CD4-positive, alpha-beta T cell (primary cell): ENCODE measurements around the gene SIDT1. TPM values are rescaled to one million over a fixed set of nuclear protein-coding genes. Genes with fewer than 3 reads are reported as not detected.

Experiments
- ATAC-seq: fragments of 200-7000 bp; cut with Tn5 transposase; one replicate; pipeline ENCODE4 v1.10.0; 2022; ENCODE audit warnings: mild to moderate bottlenecking; ENCODE audit not compliant: poor library complexity
- CTCF ChIA-PET: fragments of 350-600 bp; sonication (Branson Sonifier 250); formaldehyde crosslinking; loops from one replicate; lab custom pipeline; 2021; ENCODE audit warnings: antibody characterized with exemption, inconsistent platforms; lab: Charles Lee
- POLR2A ChIA-PET: fragments of 350-600 bp; sonication (Branson Sonifier 250); formaldehyde crosslinking; loops from one replicate; lab custom pipeline; 2021; ENCODE audit warnings: antibody characterized with exemption, inconsistent platforms; lab: Charles Lee
- DNase-seq, 14 experiments: peaks; one replicate each; pipeline ENCODE4 v3.0.0-alpha.2; 2013 to 2020; ENCODE audit warnings: mixed read lengths in 2 of 14
- H3K27ac ChIP-seq, 2 donors: one replicate each; pipeline versions ENCODE4 v1.5.1 to v1.7.0; 2013; ENCODE audit warnings: low read length in 2 of 2, low read depth in 1 of 2, mild to moderate bottlenecking in 1 of 2
- H3K27me3 ChIP-seq, 2 experiments: 1 replicate in 1 of 2; 2 replicates in 1 of 2; pipeline versions ENCODE4 v1.6.1 to v1.7.0; 2013; ENCODE audit warnings: low read length in 2 of 2, control low read depth in 1 of 2, mild to moderate bottlenecking in 1 of 2, moderate library complexity in 1 of 2; ENCODE audit not compliant: insufficient read depth in 2 of 2, control insufficient read depth in 1 of 2
- H3K36me3 ChIP-seq: one replicate; pipeline ENCODE4 v1.6.1; 2013; ENCODE audit warnings: low read length, control low read depth; ENCODE audit not compliant: insufficient read depth
- H3K4me1 ChIP-seq: one replicate; pipeline ENCODE4 v1.6.1; 2013; ENCODE audit warnings: low read length, control low read depth; ENCODE audit not compliant: insufficient read depth
- H3K4me3 ChIP-seq: one replicate; pipeline ENCODE4 v1.5.1; 2013; ENCODE audit warnings: mild to moderate bottlenecking, low read length, moderate library complexity
- H3K9me3 ChIP-seq, 2 experiments: 1 replicate in 1 of 2; 2 replicates in 1 of 2; pipeline versions ENCODE4 v1.6.1 to v1.7.0; 2013; ENCODE audit warnings: low read length in 2 of 2, mild to moderate bottlenecking in 2 of 2, control low read depth in 1 of 2, moderate library complexity in 1 of 2; ENCODE audit not compliant: control insufficient read depth in 1 of 2, insufficient read depth in 1 of 2
- H3K27ac Mint-ChIP-seq: one replicate; pipeline ENCODE4 v1.8.0; 2020; ENCODE audit warnings: mixed read lengths
- H3K27me3 Mint-ChIP-seq: one replicate; pipeline ENCODE4 v1.8.0; 2021; ENCODE audit warnings: mixed read lengths
- H3K36me3 Mint-ChIP-seq: one replicate; pipeline ENCODE4 v1.8.0; 2021; ENCODE audit warnings: low read depth, mixed read lengths
- H3K4me1 Mint-ChIP-seq: one replicate; pipeline ENCODE4 v1.8.0; 2021; ENCODE audit warnings: low read depth, mixed read lengths
- H3K4me3 Mint-ChIP-seq: one replicate; pipeline ENCODE4 v1.8.0; 2020; ENCODE audit warnings: mild to moderate bottlenecking, mixed read lengths
- H3K9me3 Mint-ChIP-seq: one replicate; pipeline ENCODE4 v1.8.0; 2020; ENCODE audit warnings: mixed read lengths
- intact Hi-C, 2 experiments: fragments of 100-400 bp; cut with DNase I in 1 of 2; cut with micrococcal nuclease in 1 of 2; formaldehyde crosslinking; loops; one replicate each; pipeline versions ENCODE4 v1.15.1 to v1.9.0; 2023 to 2025; cut with DNase I, micrococcal nuclease
- total RNA-seq, 174 experiments: library from RNA in 2 of 174; stranded (reverse) in 2 of 174; gene quantifications; one replicate each; pipeline ENCODE4 v1.2.3 and lab custom pipeline; 2021 to 2026
- TF ChIP-seq, protein P1 (sequence below): fragments of 200-600 bp; IDR thresholded peaks from one replicate; pipeline ENCODE4 v1.8.0; 2022; ENCODE audit warnings: antibody characterized with exemption, mild to moderate bottlenecking

The SIDT1 gene
- total RNA-seq, 2 experiments from 2014 or later = 28.8 to 37.3 TPM

DNA sequence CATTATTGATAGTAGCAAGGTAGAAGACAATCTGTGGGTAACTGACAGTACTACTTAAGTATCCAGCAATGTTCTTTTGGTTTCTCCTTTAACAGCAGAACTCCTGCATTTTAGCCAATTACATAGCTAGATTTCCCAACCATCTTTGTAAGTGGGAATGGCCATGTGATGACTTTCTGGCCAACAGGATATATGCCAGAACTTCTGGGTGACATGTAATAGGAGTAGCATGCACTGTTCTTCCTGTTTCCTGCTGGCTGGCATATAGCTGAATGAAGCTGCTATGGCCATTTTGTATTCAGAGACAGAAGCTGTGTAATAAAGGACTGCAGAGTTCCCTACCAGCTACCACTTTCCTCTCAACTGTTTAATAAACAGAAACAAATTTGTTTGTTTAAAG is 35.4 kb upstream of the SIDT1 start:
- no peaks in the 10 kb centered on the region for H3K9me3 ChIP-seq
- no peak overlapping the region for H3K4me3 Mint-ChIP-seq
- CTCF ChIA-PET = interaction anchor here (1.1 to 2.6 kb wide), 2 partner anchors 52 to 80 kb away, joined by 4 to 12 read pairs; no protein-coding TSS in a partner anchor
- no peaks in the 10 kb centered on the region for H3K27me3 ChIP-seq
- no peak overlapping the region for H3K4me3 ChIP-seq
- intact Hi-C loops = loop anchor here in 1 of 2 experiments (2.0 to 10.0 kb wide), 3 partner anchors 56 to 448 kb away; partner anchors contain the start of gene ZDHHC23
- peaks cover 19% of the 10 kb centered on the region for H3K36me3 ChIP-seq
- H3K27ac ChIP-seq = no peak overlapping the region
- no peaks in the 10 kb centered on the region for H3K27me3 Mint-ChIP-seq
- TF ChIP-seq, protein P1, sequence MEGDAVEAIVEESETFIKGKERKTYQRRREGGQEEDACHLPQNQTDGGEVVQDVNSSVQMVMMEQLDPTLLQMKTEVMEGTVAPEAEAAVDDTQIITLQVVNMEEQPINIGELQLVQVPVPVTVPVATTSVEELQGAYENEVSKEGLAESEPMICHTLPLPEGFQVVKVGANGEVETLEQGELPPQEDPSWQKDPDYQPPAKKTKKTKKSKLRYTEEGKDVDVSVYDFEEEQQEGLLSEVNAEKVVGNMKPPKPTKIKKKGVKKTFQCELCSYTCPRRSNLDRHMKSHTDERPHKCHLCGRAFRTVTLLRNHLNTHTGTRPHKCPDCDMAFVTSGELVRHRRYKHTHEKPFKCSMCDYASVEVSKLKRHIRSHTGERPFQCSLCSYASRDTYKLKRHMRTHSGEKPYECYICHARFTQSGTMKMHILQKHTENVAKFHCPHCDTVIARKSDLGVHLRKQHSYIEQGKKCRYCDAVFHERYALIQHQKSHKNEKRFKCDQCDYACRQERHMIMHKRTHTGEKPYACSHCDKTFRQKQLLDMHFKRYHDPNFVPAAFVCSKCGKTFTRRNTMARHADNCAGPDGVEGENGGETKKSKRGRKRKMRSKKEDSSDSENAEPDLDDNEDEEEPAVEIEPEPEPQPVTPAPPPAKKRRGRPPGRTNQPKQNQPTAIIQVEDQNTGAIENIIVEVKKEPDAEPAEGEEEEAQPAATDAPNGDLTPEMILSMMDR = no peak
- no peak overlapping the region for H3K27ac Mint-ChIP-seq
- H3K36me3 Mint-ChIP-seq = peaks cover 59% of the 10 kb centered on the region
- H3K4me1 ChIP-seq = no peaks in the 10 kb centered on the region
- peaks cover 4% of the 10 kb centered on the region for H3K4me1 Mint-ChIP-seq
- DNase-seq = no peak
- no peak for ATAC-seq
- POLR2A ChIA-PET = interaction anchor here (0.6 to 3.6 kb wide), 3 partner anchors 18 to 64 kb away, joined by 3 to 26 read pairs (median 5); partner anchors contain the start of gene SPICE1
- H3K9me3 Mint-ChIP-seq = no peaks in the 10 kb centered on the region

DNA sequence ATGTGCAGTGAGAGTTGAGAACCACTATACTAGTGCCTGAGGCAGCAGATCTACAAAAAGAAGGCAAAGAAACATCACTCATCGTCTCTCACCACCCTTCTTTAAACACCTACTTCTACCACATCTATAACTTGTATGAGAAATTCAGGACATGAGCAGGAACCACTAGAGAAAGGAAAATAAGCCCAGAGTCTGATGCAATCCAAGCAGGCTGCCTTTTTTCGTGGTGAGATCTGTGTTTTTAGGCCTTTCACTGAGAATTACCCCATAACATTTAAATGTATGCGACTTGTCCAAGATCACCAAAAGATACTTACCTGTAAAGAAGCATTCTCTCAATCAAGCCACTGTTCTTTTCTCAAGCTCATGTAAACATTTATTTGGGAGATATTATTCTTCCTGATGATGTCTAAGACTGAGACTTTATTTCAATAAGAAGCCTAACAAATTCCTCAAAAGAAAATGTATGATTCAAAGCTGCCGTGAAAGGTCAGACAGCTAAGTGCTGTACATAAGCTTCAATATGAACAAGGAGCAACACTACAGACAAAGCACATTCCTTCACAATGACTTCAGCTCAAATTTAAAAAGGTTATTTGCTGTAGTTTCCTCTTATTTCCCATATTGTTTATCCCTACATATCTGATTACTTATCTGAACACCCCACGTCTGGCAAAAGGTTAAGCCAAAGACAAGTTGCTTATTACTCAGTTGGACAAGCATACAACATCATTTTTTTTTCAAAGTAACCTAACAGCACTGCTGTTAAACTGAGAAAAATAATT is 33.9 kb upstream of the SIDT1 start:
- DNase-seq (no peak), ATAC-seq (no peak)
- H3K36me3 ChIP-seq = peaks cover 20% of the 10 kb centered on the region
- Mint-ChIP-seq H3K27me3 (no peaks in the 10 kb centered on the region), H3K27ac (no peak overlapping the region), H3K4me3 (no peak overlapping the region), H3K4me1 (peaks cover 4% of the 10 kb centered on the region), H3K36me3 (peaks cover 62% of the 10 kb centered on the region), H3K9me3 (no peaks in the 10 kb centered on the region)
- no peaks in the 10 kb centered on the region for H3K4me1 ChIP-seq
- intact Hi-C loops = loop anchor here in 1 of 2 experiments (5.0 to 10.0 kb wide), 2 partner anchors 244 to 446 kb away; partner anchors contain the start of gene ZDHHC23
- no peaks in the 10 kb centered on the region for H3K9me3 ChIP-seq
- H3K27me3 ChIP-seq = no peaks in the 10 kb centered on the region
- H3K4me3 ChIP-seq = no peak overlapping the region
- ChIA-PET POLR2A (interaction anchor here (0.9 to 3.6 kb wide), 4 partner anchors 17 to 79 kb away, joined by 3 to 26 read pairs (median 4); partner anchors contain the start of gene SPICE1), CTCF (interaction anchor here (2.6 kb wide), 1 partner anchor 79 kb away, joined by 12 read pairs; no protein-coding TSS in a partner anchor)
- TF ChIP-seq, protein P1 = no peak
- H3K27ac ChIP-seq = no peak overlapping the region

DNA sequence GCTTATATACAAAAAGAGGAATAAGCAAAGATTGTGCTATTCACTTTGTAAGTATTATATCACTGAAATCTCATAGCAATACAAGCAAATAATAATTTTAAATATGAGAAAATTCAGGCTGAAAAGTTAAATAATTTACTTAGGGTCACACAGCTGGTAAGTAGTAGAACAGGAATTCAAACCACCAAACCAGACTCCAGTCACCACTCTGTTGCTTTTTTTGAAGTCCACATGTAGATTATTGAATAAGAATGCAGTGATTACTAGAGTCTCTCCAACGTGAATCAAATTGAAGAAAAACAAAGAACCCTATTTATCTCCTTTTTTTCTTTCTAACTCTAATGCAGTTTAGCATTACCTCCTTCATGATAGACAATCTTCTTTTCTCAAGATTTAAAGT is 33.3 kb upstream of the SIDT1 start:
- Mint-ChIP-seq H3K27ac (no peak overlapping the region), H3K4me3 (no peak overlapping the region), H3K27me3 (no peaks in the 10 kb centered on the region), H3K36me3 (peaks cover 62% of the 10 kb centered on the region), H3K9me3 (no peaks in the 10 kb centered on the region), H3K4me1 (peaks cover 3% of the 10 kb centered on the region)
- ChIA-PET CTCF (interaction anchor here (2.6 kb wide), 1 partner anchor 78 kb away, joined by 12 read pairs; no protein-coding TSS in a partner anchor), POLR2A (interaction anchor here (0.9 to 1.9 kb wide), 2 partner anchors 54 to 78 kb away, joined by 3 to 5 read pairs; no protein-coding TSS in a partner anchor)
- TF ChIP-seq, protein P1 = no peak
- no peak overlapping the region for H3K27ac ChIP-seq
- no peak for ATAC-seq
- H3K4me3 ChIP-seq = no peak overlapping the region
- peaks cover 20% of the 10 kb centered on the region for H3K36me3 ChIP-seq
- H3K4me1 ChIP-seq = no peaks in the 10 kb centered on the region
- no peak for DNase-seq
- intact Hi-C loops = loop anchor here in 1 of 2 experiments (5.0 to 10.0 kb wide), 2 partner anchors 243 to 446 kb away; partner anchors contain the start of gene ZDHHC23
- no peaks in the 10 kb centered on the region for H3K27me3 ChIP-seq
- no peaks in the 10 kb centered on the region for H3K9me3 ChIP-seq
